ENCODE results near the gene SDHAF3.

DNA sequence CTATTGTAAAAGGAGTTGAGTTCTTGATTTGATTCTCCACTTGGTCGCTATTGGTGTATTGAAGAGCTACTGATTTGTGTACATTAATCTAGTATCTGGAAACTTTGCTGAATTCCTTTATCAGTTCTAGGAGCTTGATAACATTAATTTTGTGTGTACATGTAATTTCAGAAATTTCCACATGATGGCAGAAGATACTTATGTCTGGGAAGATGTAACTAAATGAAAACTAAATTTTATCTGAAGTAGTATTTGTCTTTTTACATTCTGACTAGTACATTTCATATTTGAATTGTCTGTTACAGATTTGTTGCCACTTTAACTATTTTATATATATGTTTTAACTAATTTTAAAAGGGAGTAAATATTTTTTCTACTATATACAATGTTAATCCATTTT lies 27.6 kb downstream of the SDHAF3 start:
- TF ChIP-seq, protein P1, sequence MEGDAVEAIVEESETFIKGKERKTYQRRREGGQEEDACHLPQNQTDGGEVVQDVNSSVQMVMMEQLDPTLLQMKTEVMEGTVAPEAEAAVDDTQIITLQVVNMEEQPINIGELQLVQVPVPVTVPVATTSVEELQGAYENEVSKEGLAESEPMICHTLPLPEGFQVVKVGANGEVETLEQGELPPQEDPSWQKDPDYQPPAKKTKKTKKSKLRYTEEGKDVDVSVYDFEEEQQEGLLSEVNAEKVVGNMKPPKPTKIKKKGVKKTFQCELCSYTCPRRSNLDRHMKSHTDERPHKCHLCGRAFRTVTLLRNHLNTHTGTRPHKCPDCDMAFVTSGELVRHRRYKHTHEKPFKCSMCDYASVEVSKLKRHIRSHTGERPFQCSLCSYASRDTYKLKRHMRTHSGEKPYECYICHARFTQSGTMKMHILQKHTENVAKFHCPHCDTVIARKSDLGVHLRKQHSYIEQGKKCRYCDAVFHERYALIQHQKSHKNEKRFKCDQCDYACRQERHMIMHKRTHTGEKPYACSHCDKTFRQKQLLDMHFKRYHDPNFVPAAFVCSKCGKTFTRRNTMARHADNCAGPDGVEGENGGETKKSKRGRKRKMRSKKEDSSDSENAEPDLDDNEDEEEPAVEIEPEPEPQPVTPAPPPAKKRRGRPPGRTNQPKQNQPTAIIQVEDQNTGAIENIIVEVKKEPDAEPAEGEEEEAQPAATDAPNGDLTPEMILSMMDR (IDR thresholded peaks at IDR 0.05) = peak in 3 of 4 experiments; percentile 40 to 55 (median 43)
- TF ChIP-seq POLR2AphosphoS5 (IDR thresholded peaks at IDR 0.05) = no peak
